ENCODE data around the gene ARAP1.

GRCh38 chr11:72740562-72741428, 11.4 kb downstream of the ARAP1 start:
- TF ChIP-seq EZH2 (IDR thresholded peaks at IDR 0.05; ENCODE audit: borderline replicate concordance, insufficient read depth, low read length, poor library complexity, severe bottlenecking) (no peak), CTCF (IDR thresholded peaks at IDR 0.05; ENCODE audit: poor library complexity, severe bottlenecking) (no peak), TAF1 (IDR thresholded peaks at IDR 0.05; ENCODE audit: low read depth) (no peak)

Data from neural cell (in vitro differentiated cells).